Naive thymus-derived CD8-positive, alpha-beta T cell (primary cell): ENCODE data around the gene ASTN2. TPM values are rescaled to one million over a fixed set of nuclear protein-coding genes. Genes with fewer than 3 reads are reported as not detected.

Experiments used
- ATAC-seq, 2 donors: fragments of 150-1000 bp; cut with Tn5 transposase in 1 of 2; sonication (Bioruptor Pico), chemical (Tn5 transposase) in 1 of 2; 1 replicate in 1 of 2; 2 replicates in 1 of 2; pipeline ENCODE4 v1.10.0; 2021; ENCODE audit warnings: mild to moderate bottlenecking in 2 of 2, moderate library complexity in 2 of 2
- POLR2A ChIA-PET: fragments of 350-600 bp; sonication (Branson Sonifier 250); formaldehyde crosslinking; loops from one replicate; lab custom pipeline; 2021; ENCODE audit warnings: antibody characterized with exemption; lab: Charles Lee
- DNase-seq, 10 donors: peaks; one replicate each; pipeline versions ENCODE4 v3.0.0 to v3.0.0-alpha.2; 2020 to 2022
- H3K27ac Mint-ChIP-seq, 10 donors: one replicate each; pipeline ENCODE4 v1.8.0; 2020 to 2022; ENCODE audit warnings: mild to moderate bottlenecking in 10 of 10, mixed read lengths in 10 of 10, moderate library complexity in 4 of 10, inconsistent platforms in 1 of 10
- H3K27me3 Mint-ChIP-seq, 5 donors: one replicate each; pipeline ENCODE4 v1.8.0; 2021 to 2022; ENCODE audit warnings: mixed read lengths in 5 of 5
- H3K36me3 Mint-ChIP-seq, 3 donors: one replicate each; pipeline ENCODE4 v1.8.0; 2020 to 2022; ENCODE audit warnings: mixed read lengths in 3 of 3, mild to moderate bottlenecking in 2 of 3, inconsistent platforms in 1 of 3
- H3K4me1 Mint-ChIP-seq, 4 donors: one replicate each; pipeline ENCODE4 v1.8.0; 2021 to 2022; ENCODE audit warnings: mixed read lengths in 4 of 4
- H3K4me3 Mint-ChIP-seq, 10 donors: one replicate each; pipeline ENCODE4 v1.8.0; 2020 to 2022; ENCODE audit warnings: mild to moderate bottlenecking in 10 of 10, mixed read lengths in 10 of 10, moderate library complexity in 6 of 10, inconsistent platforms in 1 of 10
- H3K9me3 Mint-ChIP-seq, 9 donors: one replicate each; pipeline ENCODE4 v1.8.0; 2020 to 2022; ENCODE audit warnings: mixed read lengths in 9 of 9, mild to moderate bottlenecking in 3 of 9, inconsistent platforms in 1 of 9, moderate library complexity in 1 of 9
- polyA plus RNA-seq, 3 donors: library from polyadenylated mRNA; unstranded; fragments of 300-500 nt; fragmentation: Illumina TruSeq; gene quantifications; one replicate each; pipeline ENCODE4 v1.2.3, GENCODE V29; 2021
- total RNA-seq, 8 experiments: library from RNA in 2 of 8; stranded (reverse) in 2 of 8; gene quantifications; one replicate each; pipeline ENCODE4 v1.2.3 and lab custom pipeline; 2021 to 2026

The ASTN2 gene
- total and polyA plus RNA-seq, 5 experiments from 2014 or later: 1.2 to 3.8 (median 3.2) TPM

DNA sequence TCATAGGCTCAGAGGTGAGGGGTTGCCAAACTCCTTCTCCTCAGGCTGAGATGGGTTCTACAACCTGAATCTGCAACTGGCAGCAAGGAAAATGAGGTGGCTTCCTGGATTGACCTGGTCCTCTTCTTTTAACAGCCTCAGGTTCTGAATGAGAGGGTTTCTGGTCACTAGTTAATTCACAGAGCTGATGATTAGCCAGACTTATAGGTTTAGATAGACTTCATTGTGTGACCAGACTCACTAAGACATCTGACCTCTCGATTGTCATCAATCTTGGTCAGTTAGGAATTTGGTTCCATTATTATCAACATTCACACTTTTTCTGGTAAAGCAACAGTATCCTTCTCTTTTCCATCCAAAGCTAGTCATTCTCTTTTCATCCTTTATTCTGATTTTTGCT lies 1003.4 kb downstream of the ASTN2 start:
- Mint-ChIP-seq H3K9me3 (no peaks in the 10 kb centered on the region), H3K27ac (no peak overlapping the region)
- POLR2A ChIA-PET: no interaction called here

DNA sequence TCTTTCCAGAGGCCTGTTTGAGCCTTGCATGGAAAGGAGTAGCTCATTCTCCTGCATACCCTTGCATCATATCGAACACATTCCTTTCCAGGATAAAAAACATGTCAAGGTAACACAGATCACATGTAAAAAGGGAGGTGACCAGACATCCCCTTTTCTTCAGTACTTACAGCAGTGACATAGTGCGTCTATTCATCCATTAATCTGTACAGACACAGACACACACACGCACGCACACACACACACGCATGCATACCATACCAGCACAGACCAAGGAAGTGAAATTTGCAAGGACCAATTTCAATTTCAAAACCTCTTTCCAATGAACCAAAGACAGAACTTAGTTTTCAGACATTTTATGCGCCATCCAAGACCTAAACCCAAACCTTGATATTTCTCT lies 1005.2 kb downstream of the ASTN2 start:
- Mint-ChIP-seq H3K27ac (no peak overlapping the region), H3K4me3 (no peak overlapping the region), H3K4me1 (no peaks in the 10 kb centered on the region), H3K36me3 (peaks cover 7 to 9% (median 9%) of the 10 kb centered on the region in 3 donors), H3K27me3 (no peaks in the 10 kb centered on the region), H3K9me3 (no peaks in the 10 kb centered on the region)
- DNase-seq (no peak), ATAC-seq (no peak)
- POLR2A ChIA-PET: no interaction called here

More for the DNA sequence above, 1003.4 kb downstream of the ASTN2 start:
- H3K4me1 Mint-ChIP-seq: no peaks in the 10 kb centered on the region
- no peak overlapping the region for H3K4me3 Mint-ChIP-seq
- no peaks in the 10 kb centered on the region for H3K27me3 Mint-ChIP-seq
- ATAC-seq (no peak), DNase-seq (no peak)
- peaks cover 4 to 11% (median 8%) of the 10 kb centered on the region in 3 donors for H3K36me3 Mint-ChIP-seq

DNA sequence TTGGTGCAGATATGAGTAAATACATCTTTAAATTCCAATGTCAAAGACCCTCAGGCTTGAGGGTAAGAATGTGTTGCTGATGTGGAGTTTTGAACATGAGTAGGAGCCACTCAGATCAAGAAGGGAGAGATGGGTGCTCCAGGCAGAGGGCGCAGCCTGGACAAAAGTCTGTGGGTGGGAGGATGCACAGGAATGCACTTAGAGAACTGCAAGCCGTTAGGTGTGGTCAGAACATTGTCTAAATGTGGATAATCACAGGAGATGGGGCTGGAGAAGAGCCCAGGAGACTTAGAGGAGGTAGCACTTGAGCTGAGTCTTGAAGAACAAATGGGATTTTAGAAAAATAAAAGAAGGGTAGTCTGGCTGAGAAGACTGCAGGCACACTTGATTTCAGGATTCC lies 1005.7 kb downstream of the ASTN2 start:
- H3K9me3 Mint-ChIP-seq: no peaks in the 10 kb centered on the region
- POLR2A ChIA-PET: no interaction called here
- no peaks in the 10 kb centered on the region for H3K4me1 Mint-ChIP-seq
- no peak overlapping the region for H3K4me3 Mint-ChIP-seq
- DNase-seq (no peak), ATAC-seq (no peak)
- peaks cover 7 to 9% (median 9%) of the 10 kb centered on the region in 3 donors for H3K36me3 Mint-ChIP-seq
- H3K27ac Mint-ChIP-seq: no peak overlapping the region
- no peaks in the 10 kb centered on the region for H3K27me3 Mint-ChIP-seq

DNA sequence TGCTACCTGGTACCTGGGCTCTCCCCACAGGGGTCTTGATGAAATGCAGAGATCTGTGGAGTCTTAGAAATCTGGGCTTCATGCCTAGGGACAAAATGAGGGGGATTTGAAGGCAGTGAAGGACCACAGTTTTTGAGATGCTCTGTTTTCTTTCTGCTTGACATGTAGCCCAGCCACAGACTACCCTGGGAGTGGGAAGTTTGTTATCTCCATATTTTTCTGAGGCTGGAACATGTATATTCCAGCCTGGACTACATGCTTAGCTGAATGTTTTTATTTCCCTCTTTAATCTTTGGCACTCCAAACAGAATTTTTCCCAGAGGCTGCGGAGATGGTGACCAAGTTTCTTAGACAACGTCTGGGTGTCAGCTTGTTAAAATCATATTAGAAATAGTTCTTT lies 1008.4 kb downstream of the ASTN2 start:
- POLR2A ChIA-PET: no interaction called here
- no peak overlapping the region for H3K4me3 Mint-ChIP-seq
- no peaks in the 10 kb centered on the region for H3K4me1 Mint-ChIP-seq
- H3K27ac Mint-ChIP-seq: no peak overlapping the region
- H3K9me3 Mint-ChIP-seq: no peaks in the 10 kb centered on the region
- peaks cover 7 to 9% (median 9%) of the 10 kb centered on the region in 3 donors for H3K36me3 Mint-ChIP-seq
- H3K27me3 Mint-ChIP-seq: no peaks in the 10 kb centered on the region
- ATAC-seq: no peak
- DNase-seq: no peak

DNA sequence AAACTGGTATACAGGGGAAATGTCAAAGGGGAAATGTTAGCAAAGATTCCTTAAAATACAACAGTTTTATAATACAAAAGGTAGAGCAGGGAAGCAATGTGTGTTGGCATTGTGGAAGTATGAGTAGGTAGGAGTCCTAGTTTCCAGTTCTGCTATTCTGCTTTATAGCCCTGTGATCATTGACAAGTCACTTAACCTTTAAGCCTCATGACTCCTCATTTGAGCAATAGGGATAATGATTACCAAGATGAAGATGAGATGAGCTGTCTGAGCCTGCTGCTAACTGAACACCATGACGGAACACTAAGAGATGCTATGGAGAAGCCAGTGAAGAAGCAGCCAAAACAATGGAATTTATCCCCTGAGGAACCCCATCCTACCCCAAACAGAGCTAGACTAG lies 1009.5 kb downstream of the ASTN2 start:
- Mint-ChIP-seq H3K27me3 (no peaks in the 10 kb centered on the region), H3K9me3 (no peaks in the 10 kb centered on the region), H3K4me3 (no peak overlapping the region), H3K4me1 (no peaks in the 10 kb centered on the region), H3K36me3 (peaks cover 7 to 10% (median 9%) of the 10 kb centered on the region in 3 donors), H3K27ac (no peak overlapping the region)
- DNase-seq (no peak), ATAC-seq (no peak)
- POLR2A ChIA-PET: no interaction called here

DNA sequence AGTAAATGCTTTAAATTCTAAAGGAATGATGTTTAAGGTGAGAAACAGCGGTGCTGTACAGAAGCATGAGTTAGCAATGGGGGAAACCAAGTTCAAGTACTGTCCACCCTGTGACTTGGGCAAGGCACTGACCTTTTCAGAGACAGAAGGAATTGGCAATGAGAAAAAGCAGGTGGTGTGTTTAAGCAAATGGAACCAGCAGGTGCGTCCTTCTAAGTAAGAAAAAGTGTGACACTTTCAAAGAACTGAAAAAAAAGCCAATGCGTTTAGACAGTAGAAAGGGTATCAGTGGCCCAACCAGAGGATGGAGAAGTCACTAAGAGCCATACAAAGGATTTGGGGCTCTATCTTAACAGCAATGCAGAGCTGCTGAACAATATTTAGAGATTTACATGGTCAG lies 1010.6 kb downstream of the ASTN2 start:
- DNase-seq (no peak), ATAC-seq (no peak)
- Mint-ChIP-seq H3K27me3 (no peaks in the 10 kb centered on the region), H3K36me3 (peaks cover 7 to 13% (median 9%) of the 10 kb centered on the region in 3 donors), H3K9me3 (no peaks in the 10 kb centered on the region), H3K4me1 (no peaks in the 10 kb centered on the region), H3K4me3 (no peak overlapping the region), H3K27ac (no peak overlapping the region)
- POLR2A ChIA-PET: no interaction called here

DNA sequence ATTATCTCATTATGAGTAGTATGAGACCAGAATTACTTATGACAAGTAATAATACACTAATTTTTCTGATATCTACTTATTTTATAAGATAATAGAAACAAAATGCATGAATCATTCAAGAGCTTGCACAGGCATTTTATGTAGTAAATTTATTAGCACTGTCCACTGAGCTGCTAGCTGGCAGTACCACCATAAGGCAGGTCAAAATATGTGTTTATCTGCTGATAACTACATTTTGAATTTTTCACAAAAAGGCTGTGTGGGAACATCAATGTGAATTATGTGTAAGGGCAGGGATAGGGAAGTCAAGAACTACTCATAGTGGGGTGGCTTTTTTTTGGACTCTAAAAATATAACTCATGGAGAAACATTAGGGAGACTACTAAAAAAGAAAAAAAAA lies 1011.7 kb downstream of the ASTN2 start:
- Mint-ChIP-seq H3K9me3 (no peaks in the 10 kb centered on the region), H3K36me3 (peaks cover 7 to 9% (median 8%) of the 10 kb centered on the region in 3 donors), H3K27me3 (no peaks in the 10 kb centered on the region), H3K27ac (no peak overlapping the region), H3K4me3 (no peak overlapping the region), H3K4me1 (no peaks in the 10 kb centered on the region)
- DNase-seq (no peak), ATAC-seq (no peak)
- POLR2A ChIA-PET: no interaction called here

DNA sequence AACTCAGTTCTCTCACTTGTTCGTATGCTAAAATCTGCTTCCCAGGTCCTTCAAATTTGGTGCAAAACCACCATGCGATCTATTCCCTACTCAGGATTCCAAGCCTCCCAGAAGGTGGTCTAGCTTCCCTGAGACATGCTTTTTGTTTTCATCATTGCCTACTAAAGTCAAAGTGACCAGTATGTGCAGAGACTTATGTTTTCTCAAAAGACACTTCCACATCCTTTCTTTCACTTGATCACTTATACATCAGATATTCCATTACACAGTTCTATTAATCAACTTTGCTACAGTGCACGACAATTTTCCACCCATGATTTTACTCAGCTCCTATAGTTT lies 1019.2 kb downstream of the ASTN2 start:
- Mint-ChIP-seq H3K36me3 (peaks cover 0 to 14% (median 0%) of the 10 kb centered on the region in 3 donors), H3K9me3 (no peaks in the 10 kb centered on the region), H3K4me1 (no peaks in the 10 kb centered on the region), H3K4me3 (no peak overlapping the region), H3K27ac (no peak overlapping the region), H3K27me3 (no peaks in the 10 kb centered on the region)
- ATAC-seq (no peak), DNase-seq (no peak)
- POLR2A ChIA-PET: no interaction called here

DNA sequence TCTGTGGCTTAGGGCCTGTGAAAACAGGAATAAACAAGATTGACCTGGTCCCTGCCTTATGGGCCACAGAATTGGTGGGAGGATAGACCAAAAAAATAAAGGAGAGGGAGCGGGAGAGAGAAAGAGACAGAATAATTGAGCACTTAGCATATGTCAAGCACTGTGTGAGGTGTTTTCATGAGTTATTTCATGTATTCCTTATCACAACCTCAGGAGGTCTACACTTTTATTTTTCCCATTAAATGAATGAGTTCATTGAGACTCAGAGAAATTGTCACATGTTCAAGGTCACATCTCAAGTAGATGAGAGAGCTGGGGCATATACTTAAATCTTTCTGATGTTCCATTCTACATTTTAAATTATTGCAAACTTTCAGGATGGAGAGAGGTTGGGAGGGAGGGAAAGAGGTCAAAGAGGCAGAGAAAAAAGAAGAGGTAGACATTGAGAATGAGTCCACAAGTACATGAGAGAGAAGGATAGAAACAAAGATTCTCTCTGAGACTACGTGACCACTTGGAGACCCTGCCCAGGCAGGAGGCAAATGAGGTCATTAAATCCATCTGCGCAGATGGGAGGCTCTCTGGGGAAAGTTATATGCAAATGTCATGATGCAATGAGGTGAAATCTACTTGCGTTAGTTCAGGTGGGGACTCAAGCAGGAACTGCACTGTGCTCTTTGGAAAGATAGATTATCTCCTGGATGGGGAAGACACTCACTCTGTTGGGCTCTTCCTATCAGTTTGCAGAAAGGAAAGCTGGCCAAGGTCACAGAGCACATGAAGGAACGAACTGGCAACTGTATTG lies 1019.8 kb downstream of the ASTN2 start:
- no peak overlapping the region for H3K4me3 Mint-ChIP-seq
- H3K27me3 Mint-ChIP-seq: no peaks in the 10 kb centered on the region
- H3K36me3 Mint-ChIP-seq: peaks cover 0 to 14% (median 0%) of the 10 kb centered on the region in 3 donors
- H3K27ac Mint-ChIP-seq: no peak overlapping the region
- H3K9me3 Mint-ChIP-seq: no peaks in the 10 kb centered on the region
- POLR2A ChIA-PET: no interaction called here
- ATAC-seq (no peak), DNase-seq (no peak)
- no peaks in the 10 kb centered on the region for H3K4me1 Mint-ChIP-seq

DNA sequence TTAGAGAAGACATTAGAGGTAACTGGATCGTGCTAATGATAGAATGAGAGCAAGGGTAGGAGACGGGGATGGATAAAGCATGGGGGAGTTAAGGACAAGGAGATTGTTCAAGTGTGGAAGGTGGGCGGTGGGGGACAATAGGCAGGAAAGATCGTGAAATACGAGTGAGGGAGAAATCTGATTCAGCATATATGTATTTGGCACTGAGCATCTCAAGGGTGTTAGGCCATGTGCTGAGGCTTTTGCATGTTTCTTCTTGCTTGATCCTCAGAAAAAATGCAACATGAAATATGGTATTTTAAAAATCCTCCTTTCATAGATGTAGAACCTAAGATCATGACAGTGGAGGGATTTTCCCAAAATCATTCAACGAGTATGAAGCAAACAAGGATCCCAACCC lies 1020.8 kb downstream of the ASTN2 start:
- Mint-ChIP-seq H3K9me3 (no peaks in the 10 kb centered on the region), H3K27ac (no peak overlapping the region), H3K4me3 (no peak overlapping the region), H3K27me3 (no peaks in the 10 kb centered on the region), H3K4me1 (no peaks in the 10 kb centered on the region), H3K36me3 (peaks cover 0 to 11% (median 0%) of the 10 kb centered on the region in 3 donors)
- DNase-seq (no peak), ATAC-seq (no peak)
- POLR2A ChIA-PET: no interaction called here

DNA sequence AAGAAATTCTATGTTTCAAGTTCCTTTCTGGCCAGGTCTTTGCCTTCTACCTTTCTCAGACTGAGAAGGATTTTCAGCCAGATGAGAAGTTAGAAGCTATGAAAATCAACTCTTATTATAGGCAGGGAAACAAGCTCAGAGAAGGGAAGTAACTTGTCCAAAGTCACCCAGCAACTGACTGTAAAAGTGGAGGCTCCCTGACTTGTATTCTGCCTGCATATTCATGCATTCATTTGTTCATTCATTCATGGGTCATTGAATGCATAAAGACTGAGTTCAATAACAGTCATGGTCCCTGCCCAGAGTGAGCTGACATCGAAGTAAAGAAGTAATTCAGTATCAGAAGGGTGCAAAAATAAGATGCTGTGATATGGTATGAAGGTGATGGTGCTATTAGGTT lies 1021.7 kb downstream of the ASTN2 start:
- POLR2A ChIA-PET: no interaction called here

DNA sequence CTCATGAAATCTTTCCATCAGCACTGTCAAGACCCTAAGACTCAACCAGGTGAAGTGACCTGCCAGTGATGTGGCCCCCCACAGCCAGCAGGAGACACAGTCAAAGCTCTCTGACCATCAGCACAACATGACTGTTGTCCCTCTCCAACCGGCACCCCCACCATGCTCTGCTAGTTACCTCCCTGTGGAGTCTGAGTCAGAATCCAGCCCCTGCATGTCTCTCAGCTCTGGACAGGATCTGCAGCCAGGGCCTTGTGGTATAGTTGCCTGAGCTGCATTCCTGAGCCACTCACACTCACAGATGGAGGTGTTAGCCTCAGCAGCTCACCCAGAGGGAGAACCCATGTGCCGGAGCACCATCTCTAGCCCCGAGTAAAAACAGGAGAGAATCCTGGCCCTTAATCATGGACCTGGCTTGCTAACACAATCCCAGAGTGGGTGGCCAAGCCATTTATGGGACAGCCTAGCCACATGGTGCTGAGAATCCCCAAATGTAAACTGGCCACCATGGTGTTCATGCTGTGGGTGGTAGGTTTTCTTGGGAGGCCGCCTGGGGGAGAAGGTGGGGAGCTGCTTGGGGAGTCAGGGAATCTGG lies 1023.5 kb downstream of the ASTN2 start:
- POLR2A ChIA-PET: no interaction called here
- H3K9me3 Mint-ChIP-seq: no peaks in the 10 kb centered on the region
- H3K4me1 Mint-ChIP-seq: peaks cover 0 to 1% (median 0%) of the 10 kb centered on the region in 4 donors
- DNase-seq: no peak
- ATAC-seq: no peak
- no peaks in the 10 kb centered on the region for H3K27me3 Mint-ChIP-seq
- no peak overlapping the region for H3K27ac Mint-ChIP-seq
- peaks cover 0 to 15% (median 0%) of the 10 kb centered on the region in 3 donors for H3K36me3 Mint-ChIP-seq
- H3K4me3 Mint-ChIP-seq: no peak overlapping the region

More for the DNA sequence above, 1021.7 kb downstream of the ASTN2 start:
- DNase-seq: no peak
- Mint-ChIP-seq H3K9me3 (no peaks in the 10 kb centered on the region), H3K27ac (no peak overlapping the region), H3K36me3 (peaks cover 0 to 11% (median 0%) of the 10 kb centered on the region in 3 donors), H3K27me3 (no peaks in the 10 kb centered on the region), H3K4me3 (no peak overlapping the region), H3K4me1 (no peaks in the 10 kb centered on the region)
- no peak for ATAC-seq

DNA sequence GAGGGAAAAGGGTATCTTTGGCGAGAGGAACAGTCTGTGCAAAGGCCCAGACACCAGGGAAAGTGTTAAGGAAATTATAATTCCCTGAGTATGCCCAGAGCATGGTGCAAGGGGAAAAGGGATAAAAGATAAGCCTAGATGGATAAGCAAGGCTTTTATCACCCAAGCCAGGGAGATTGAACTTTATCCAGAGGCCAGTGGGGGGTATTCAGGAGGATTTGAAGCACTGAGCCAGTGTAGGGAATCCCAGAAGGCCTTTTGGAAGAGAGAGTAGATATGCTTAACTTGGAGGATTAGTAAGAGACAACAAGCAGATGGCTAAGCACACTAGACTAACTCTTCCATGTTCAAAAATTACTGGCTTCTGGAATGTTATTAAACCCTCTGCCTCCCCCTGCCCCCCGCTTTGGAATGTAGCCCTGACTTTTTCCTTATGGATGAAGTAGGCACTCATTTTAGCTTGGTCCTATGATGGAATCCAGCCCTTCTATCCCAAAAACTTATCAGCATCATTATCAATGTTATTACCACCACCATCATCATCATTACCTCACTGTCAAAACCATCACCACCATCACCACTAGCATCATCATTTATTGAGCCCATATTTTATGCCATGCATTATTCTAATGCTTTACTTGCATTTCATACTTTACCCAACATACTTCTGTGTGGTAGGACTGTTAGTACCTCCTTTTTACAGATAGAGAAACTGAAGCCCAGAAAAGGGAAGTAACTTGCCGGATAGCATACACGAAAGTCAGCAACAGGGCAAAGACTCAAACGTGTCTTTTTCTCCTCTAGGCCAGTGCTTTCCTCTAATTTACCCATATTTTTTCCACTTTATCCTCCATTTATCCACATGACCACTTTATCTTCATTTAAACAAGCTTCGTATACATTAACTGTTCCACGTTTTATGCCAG lies 1024.3 kb downstream of the ASTN2 start:
- POLR2A ChIA-PET: no interaction called here
- ATAC-seq (no peak), DNase-seq (no peak)
- Mint-ChIP-seq H3K27me3 (no peaks in the 10 kb centered on the region), H3K4me3 (no peak overlapping the region), H3K27ac (no peak overlapping the region), H3K36me3 (peaks cover 0 to 15% (median 2%) of the 10 kb centered on the region in 3 donors), H3K9me3 (no peaks in the 10 kb centered on the region), H3K4me1 (peaks cover 0 to 1% (median 0%) of the 10 kb centered on the region in 4 donors)
